Sigmoid colon (tissue), 3 donors: Measurements from ENCODE around the gene YEATS2.

Source experiments
- POLR2A ChIP-seq, 2 donors: fragments of 450-650 bp; IDR thresholded peaks; one replicate each; pipeline ENCODE4 v1.6.1; 2016; ENCODE audit warnings: antibody characterized with exemption in 2 of 2, mild to moderate bottlenecking in 2 of 2, moderate library complexity in 2 of 2
- TF ChIP-seq, protein P1 (sequence below), 4 experiments: fragments of 450-650 bp in 3 of 4; fragments of 200-600 bp in 1 of 4; IDR thresholded peaks; one replicate each; pipeline ENCODE4 v1.5.1; 2016 to 2019; ENCODE audit warnings: antibody characterized with exemption in 4 of 4, mild to moderate bottlenecking in 3 of 4, moderate library complexity in 2 of 4

DNA sequence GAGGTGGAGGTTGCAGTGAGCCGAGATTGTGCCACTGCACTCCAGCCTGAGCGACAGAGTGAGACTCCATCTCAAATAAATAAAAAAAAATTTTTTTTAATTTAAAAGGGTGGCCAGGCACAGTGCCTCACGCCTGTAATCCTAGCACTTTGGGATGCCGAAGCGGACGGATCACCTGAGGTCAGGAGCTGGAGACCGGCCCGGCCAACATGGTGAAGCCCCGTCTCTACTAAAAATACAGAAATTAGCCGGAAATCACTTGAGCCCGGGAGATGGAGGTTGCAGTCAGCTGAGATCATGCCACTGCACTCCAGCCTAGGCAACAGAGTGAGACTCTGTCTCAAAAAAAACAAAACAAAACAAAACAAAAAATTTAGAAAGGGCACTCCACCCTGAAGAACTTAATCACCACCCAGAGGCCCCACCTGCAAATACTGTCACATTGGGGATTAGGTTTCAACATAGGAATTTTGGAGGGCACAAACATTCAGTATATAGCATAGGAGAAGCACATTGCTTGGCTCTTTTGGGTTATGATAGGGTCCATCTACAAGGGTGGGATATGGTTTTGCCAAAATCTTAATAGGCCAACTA lies 7.1 kb upstream of the YEATS2 start:
- TF ChIP-seq, protein P1, sequence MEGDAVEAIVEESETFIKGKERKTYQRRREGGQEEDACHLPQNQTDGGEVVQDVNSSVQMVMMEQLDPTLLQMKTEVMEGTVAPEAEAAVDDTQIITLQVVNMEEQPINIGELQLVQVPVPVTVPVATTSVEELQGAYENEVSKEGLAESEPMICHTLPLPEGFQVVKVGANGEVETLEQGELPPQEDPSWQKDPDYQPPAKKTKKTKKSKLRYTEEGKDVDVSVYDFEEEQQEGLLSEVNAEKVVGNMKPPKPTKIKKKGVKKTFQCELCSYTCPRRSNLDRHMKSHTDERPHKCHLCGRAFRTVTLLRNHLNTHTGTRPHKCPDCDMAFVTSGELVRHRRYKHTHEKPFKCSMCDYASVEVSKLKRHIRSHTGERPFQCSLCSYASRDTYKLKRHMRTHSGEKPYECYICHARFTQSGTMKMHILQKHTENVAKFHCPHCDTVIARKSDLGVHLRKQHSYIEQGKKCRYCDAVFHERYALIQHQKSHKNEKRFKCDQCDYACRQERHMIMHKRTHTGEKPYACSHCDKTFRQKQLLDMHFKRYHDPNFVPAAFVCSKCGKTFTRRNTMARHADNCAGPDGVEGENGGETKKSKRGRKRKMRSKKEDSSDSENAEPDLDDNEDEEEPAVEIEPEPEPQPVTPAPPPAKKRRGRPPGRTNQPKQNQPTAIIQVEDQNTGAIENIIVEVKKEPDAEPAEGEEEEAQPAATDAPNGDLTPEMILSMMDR (IDR thresholded peaks at IDR 0.05), result no peak
- TF ChIP-seq POLR2A (IDR thresholded peaks at IDR 0.05), result no peak
